GM12874 (cell line): Measurements from ENCODE around the gene RAMP1.

Experiments used
- CTCF ChIP-seq: IDR thresholded peaks from 2 replicates; pipeline ENCODE4 v1.5.1; 2011; ENCODE audit warnings: low read depth, mild to moderate bottlenecking, control low read depth, low read length, moderate library complexity; ENCODE audit not compliant: insufficient read depth

RAMP1 gene

GRCh38 chr2:237824085-237824484, 35.3 kb upstream of the RAMP1 start:
- TF ChIP-seq CTCF = no peak

GRCh38 chr2:237827421-237827987, 31.9 kb upstream of the RAMP1 start:
- no peak for TF ChIP-seq CTCF

GRCh38 chr2:237830522-237830921, 28.9 kb upstream of the RAMP1 start:
- no peak for TF ChIP-seq CTCF

GRCh38 chr2:237833546-237833945, 25.9 kb upstream of the RAMP1 start:
- no peak for TF ChIP-seq CTCF

GRCh38 chr2:237835372-237835771, 24.1 kb upstream of the RAMP1 start:
- no peak for TF ChIP-seq CTCF

- no peak for TF ChIP-seq CTCF
Observed at GRCh38 chr2:237841051-237841450, 18.4 kb upstream of the RAMP1 start.

- TF ChIP-seq CTCF = no peak
Observed at GRCh38 chr2:237854295-237854694, 5.1 kb upstream of the RAMP1 start.
